Cardiac atrium fibroblast (primary cell): ENCODE measurements around the gene CDKN3. TPM values are rescaled to one million over a fixed set of nuclear protein-coding genes. Genes with fewer than 3 reads are reported as not detected.

Experiments used
- total RNA-seq: library from RNA; depleted of rRNA; stranded (reverse); fragments of >200 nt; gene quantifications from 2 replicates; pipeline ENCODE4 v1.2.3, GENCODE V29; 2015

Gene CDKN3, protein sequence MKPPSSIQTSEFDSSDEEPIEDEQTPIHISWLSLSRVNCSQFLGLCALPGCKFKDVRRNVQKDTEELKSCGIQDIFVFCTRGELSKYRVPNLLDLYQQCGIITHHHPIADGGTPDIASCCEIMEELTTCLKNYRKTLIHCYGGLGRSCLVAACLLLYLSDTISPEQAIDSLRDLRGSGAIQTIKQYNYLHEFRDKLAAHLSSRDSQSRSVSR
- 20.9 and 35.5 TPM in 2 replicates for total RNA-seq

GRCh38 chr14:54396493-54397335, at the start of gene CDKN3:
Gene CDKN3, plus strand, starts transcription at chr14:54397007. Its CDS starts 62 bp downstream, at chr14:54397069.

DNA sequence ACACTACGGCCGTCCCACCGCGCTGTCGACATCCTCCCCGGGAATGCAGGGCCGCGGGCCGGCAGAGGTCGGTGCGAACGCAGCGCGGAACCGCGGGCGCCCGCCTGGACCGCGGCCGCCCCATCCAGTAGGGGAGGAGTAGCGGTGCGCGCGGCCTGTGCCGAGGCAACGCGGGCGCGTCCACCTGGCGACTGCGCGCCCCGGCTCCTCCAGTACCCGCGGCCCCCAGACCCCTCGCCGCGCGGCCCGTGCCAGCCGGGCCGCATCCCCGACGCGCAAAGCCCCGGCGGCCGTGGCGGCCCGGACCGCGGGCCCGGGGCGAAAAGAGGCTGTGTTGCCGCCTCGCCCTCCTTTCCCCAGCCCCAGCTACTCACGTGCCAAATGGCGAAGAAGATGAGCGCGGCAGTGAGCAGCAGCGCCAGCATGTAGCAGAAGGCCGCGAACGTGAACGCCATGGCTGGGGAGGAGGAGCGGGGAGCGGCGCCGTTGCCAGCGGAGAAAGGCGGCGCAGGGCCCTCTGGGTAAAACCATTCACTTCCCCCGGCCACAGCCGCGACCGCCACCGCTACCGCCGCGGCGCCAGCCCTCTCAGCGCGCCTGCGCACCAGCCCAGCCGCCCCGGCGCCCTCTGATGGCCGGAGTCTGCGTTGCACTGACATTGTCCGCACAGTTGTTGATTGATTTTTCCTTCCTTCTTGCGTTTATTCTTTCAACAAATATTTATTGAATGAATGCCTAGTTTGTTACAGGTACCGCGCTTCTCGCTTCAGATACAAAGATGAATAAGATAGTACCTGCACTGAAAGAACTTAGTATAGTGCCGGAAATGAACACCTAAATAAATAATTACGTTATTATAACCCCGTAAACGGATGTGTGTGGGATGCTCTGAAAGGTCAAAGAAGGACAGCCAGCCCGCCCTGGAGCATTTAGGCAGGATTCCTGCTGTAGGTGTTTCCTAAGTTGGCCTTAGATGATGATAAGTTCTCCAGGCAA, 44.4 kb downstream of the CDKN3 start, which contains the start of gene CNIH1:
Gene CNIH1, minus strand, starts transcription at position 502 of the 996 bp plus-strand sequence. Its CDS starts 47 bp downstream, at position 455.

Other genes starting within 250 kb of the CDKN3 start
- 270 and 298 TPM in 2 replicates for gene CNIH1, start 44.4 kb downstream of the CDKN3 start, total RNA-seq
- gene GMFB, start 92.0 kb downstream of the CDKN3 start, total RNA-seq = 70.4 and 115 TPM in 2 replicates
- gene CGRRF1, start 112.9 kb downstream of the CDKN3 start, total RNA-seq = 7.4 and 19.0 TPM in 2 replicates
- gene SAMD4A, start 170.1 kb downstream of the CDKN3 start, total RNA-seq = 21.7 and 28.3 TPM in 2 replicates